ENCODE results near the gene SEC61A2. TPM values are rescaled to one million over a fixed set of nuclear protein-coding genes. Genes with fewer than 3 reads are reported as not detected.
"Not testable (repeated sequence)": the region's sequence is repeated elsewhere in the genome, so short reads cannot be mapped to it uniquely, and the experiment has no call there.

The SEC61A2 gene
- total RNA-seq, 3 donors from 2014 or later (not counting 1 experiment from before 2014, with no cell fraction given) = 16.6 to 22.2 (median 17.4) TPM

DNA sequence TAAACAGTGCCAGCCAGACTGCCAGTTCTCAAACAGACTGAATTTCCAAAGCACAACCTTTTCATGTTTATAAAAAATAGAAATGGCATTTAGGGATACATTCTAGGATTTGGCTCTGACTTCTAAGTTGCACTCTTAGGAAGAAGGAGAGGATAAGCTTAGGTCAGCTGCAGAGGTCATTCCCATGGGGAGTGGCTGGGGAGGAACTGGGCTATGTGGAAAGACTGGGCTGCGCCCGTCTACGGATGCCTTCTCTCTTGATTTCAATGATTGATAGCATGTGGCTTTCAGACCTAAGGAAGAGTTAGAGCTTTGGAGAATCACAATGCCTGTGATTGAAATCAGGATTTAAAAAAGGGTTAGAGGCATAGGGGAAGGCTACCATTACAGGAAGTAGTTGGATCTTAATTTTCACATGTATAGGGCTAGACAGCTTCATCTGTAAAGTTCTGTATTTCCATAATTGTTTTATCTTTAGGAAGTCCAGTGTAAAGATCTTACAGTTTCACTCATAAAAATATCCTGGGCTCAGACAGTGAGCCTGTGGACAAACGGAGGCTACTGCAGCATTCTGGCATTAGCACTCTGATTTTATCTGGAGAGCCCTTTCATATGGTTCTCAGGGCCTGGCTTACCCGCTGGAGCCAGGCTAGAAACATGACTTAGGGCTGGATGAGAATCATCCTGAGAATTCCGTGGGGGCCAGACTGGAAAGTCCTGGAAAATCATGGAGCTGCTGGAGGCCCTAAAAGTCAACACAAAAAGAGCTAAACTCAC lies 36.7 kb downstream of the SEC61A2 start:
- Histone ChIP-seq H3K4me3 (ENCODE audit: low read length) (no peak overlapping the region), H3K4me1 (ENCODE audit: control insufficient read depth, insufficient read depth, low read length) (no peaks in the 10 kb centered on the region), H3K27ac (ENCODE audit: low read length) (no peak overlapping the region), H3K27me3 (ENCODE audit: control insufficient read depth, insufficient read depth, low read length) (no peaks in the 10 kb centered on the region), H3K9me3 (ENCODE audit: control insufficient read depth, insufficient read depth, low read length) (no peaks in the 10 kb centered on the region), H3K36me3 (ENCODE audit: control insufficient read depth, insufficient read depth, low read length) (peaks cover 66% of the 10 kb centered on the region)
- intact Hi-C loops (cut with micrococcal nuclease) = no loop called here
- WGBS (ENCODE audit: insufficient coverage) = 98% methylated on average over 6 of the region's 6 CpGs
- Mint-ChIP-seq H3K4me1 (peaks cover 0 to 4% of the 10 kb centered on the region in 2 donors), H3K27me3 (ENCODE audit: low read depth in 2 of 2) (no peaks in the 10 kb centered on the region), H3K4me3 (no peak overlapping the region), H3K36me3 (peaks cover 42% of the 10 kb centered on the region), H3K9me3 (no peaks in the 10 kb centered on the region), H3K27ac (peak overlapping the region; percentile 44 to 54)
- TF ChIP-seq CTCF (IDR thresholded peaks at IDR 0.05) = no peak
- DNase-seq (no peak), ATAC-seq (no peak)

GRCh38 chr10:12171512-12171911 lies 42.0 kb downstream of the SEC61A2 start:
- H3K9me3 Mint-ChIP-seq; ATAC-seq; H3K27me3 ChIP-seq (ENCODE audit: control insufficient read depth, insufficient read depth, low read length); intact Hi-C loops (cut with micrococcal nuclease); H3K9me3 ChIP-seq (ENCODE audit: control insufficient read depth, insufficient read depth, low read length); DNase-seq; H3K27me3 Mint-ChIP-seq (ENCODE audit: low read depth in 2 of 2); H3K27ac Mint-ChIP-seq; H3K4me3 ChIP-seq (ENCODE audit: low read length); H3K4me1 ChIP-seq (ENCODE audit: control insufficient read depth, insufficient read depth, low read length); H3K4me3 Mint-ChIP-seq; H3K4me1 Mint-ChIP-seq; H3K27ac ChIP-seq (ENCODE audit: low read length): not testable (repeated sequence)
- peaks cover 60% of the 10 kb centered on the region for H3K36me3 ChIP-seq (ENCODE audit: control insufficient read depth, insufficient read depth, low read length)
- H3K36me3 Mint-ChIP-seq = peaks cover 31% of the 10 kb centered on the region
- WGBS (ENCODE audit: insufficient coverage) = 94% methylated on average over 6 of the region's 6 CpGs

DNA sequence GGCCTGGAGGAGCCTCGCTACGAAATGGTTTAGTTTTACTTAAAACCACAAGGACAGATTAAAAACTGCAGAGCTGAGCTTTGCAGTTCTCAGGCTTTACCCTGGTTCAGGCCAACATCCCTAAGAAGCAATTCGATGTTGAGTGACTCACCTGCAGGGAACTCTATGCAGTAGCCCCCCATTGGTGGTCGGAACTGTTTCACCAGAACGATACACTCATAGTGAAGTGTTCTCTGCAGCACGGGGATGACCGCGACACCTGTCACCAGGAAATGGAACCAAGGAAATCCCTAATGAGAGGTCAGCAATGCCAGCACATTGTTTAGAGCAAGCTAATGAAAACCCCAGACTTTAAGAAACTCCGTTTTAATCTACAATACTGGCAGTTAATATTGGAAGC lies 48.2 kb downstream of the SEC61A2 start:
- peaks cover 8 to 11% of the 10 kb centered on the region in 2 donors for H3K4me1 Mint-ChIP-seq
- no peaks in the 10 kb centered on the region for H3K27me3 ChIP-seq (ENCODE audit: control insufficient read depth, insufficient read depth, low read length)
- peaks cover 4% of the 10 kb centered on the region for H3K36me3 Mint-ChIP-seq
- no peak for TF ChIP-seq CTCF (IDR thresholded peaks at IDR 0.05)
- DNase-seq = no peak
- H3K36me3 ChIP-seq (ENCODE audit: control insufficient read depth, insufficient read depth, low read length) = peaks cover 38% of the 10 kb centered on the region
- 90% methylated on average over 8 of the region's 9 CpGs for WGBS (ENCODE audit: insufficient coverage)
- H3K27ac Mint-ChIP-seq = no peak overlapping the region
- no peak overlapping the region for H3K27ac ChIP-seq (ENCODE audit: low read length)
- H3K27me3 Mint-ChIP-seq (ENCODE audit: low read depth in 2 of 2) = no peaks in the 10 kb centered on the region
- no peak for ATAC-seq
- H3K4me1 ChIP-seq (ENCODE audit: control insufficient read depth, insufficient read depth, low read length) = peaks cover 16% of the 10 kb centered on the region
- no peaks in the 10 kb centered on the region for H3K9me3 ChIP-seq (ENCODE audit: control insufficient read depth, insufficient read depth, low read length)
- H3K4me3 ChIP-seq (ENCODE audit: low read length) = no peak overlapping the region
- H3K9me3 Mint-ChIP-seq = no peaks in the 10 kb centered on the region
- no peak overlapping the region for H3K4me3 Mint-ChIP-seq
- intact Hi-C loops (cut with micrococcal nuclease) = no loop called here

DNA sequence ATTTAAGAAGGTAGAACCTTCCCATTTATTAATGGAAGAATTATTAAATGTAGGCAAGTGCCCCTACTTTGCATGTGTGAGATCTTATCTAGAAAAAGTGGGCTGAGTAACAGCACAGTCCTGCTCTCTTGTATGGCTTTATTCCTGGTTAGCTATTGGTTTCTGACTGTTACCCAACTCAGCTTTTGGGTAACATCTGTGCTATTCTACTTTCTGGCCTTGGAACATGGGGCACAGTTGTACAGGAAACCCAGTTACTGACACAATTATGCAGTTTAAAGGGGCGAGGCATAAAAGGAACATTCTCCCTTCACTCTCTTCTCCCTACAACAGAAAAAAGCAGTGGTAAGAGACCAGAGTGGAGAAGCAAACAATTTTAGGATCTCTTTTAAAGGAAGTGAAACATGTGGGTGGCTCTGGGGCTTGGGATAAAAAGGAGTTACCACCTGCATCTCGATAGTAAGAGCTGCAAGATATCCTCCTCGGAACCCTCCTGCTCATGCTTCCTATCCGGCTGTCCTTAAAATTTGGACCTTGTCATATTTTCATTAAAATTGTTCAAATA lies 50.2 kb downstream of the SEC61A2 start:
- Histone ChIP-seq H3K4me3 (ENCODE audit: low read length) (no peak overlapping the region), H3K4me1 (ENCODE audit: control insufficient read depth, insufficient read depth, low read length) (peaks cover 16% of the 10 kb centered on the region), H3K27ac (ENCODE audit: low read length) (peak overlapping the region; percentile 49), H3K9me3 (ENCODE audit: control insufficient read depth, insufficient read depth, low read length) (no peaks in the 10 kb centered on the region), H3K27me3 (ENCODE audit: control insufficient read depth, insufficient read depth, low read length) (no peaks in the 10 kb centered on the region), H3K36me3 (ENCODE audit: control insufficient read depth, insufficient read depth, low read length) (peaks cover 32% of the 10 kb centered on the region)
- intact Hi-C loops (cut with micrococcal nuclease) = no loop called here
- ATAC-seq (no peak), DNase-seq (no peak)
- Mint-ChIP-seq H3K36me3 (no peaks in the 10 kb centered on the region), H3K4me1 (peaks cover 8 to 11% of the 10 kb centered on the region in 2 donors), H3K4me3 (no peak overlapping the region), H3K9me3 (no peaks in the 10 kb centered on the region), H3K27me3 (ENCODE audit: low read depth in 2 of 2) (no peaks in the 10 kb centered on the region), H3K27ac (peak overlapping the region; percentile 81 to 86)
- WGBS (ENCODE audit: insufficient coverage) = 83% methylated on average over 3 of the region's 4 CpGs
- TF ChIP-seq CTCF (IDR thresholded peaks at IDR 0.05) = no peak

Measured in natural killer cell (primary cell).